ENCODE data around the gene CCT3.

- peak; percentile 100 for TF ChIP-seq CTCF (IDR thresholded peaks at IDR 0.05; ENCODE audit: low read depth, low read length, poor library complexity, severe bottlenecking)
- no peak for TF ChIP-seq EZH2phosphoT487 (IDR thresholded peaks at IDR 0.05; ENCODE audit: borderline replicate concordance, low read length)
These were observed 47.5 kb upstream of the CCT3 start for GRCh38 chr1:156385534-156386031.
